NCI-H2081 treated with DMSO at 0.1 percent for 48 hours (cell line): ENCODE results near the gene NOG.

Experiments
- DNase-seq: peaks from one replicate; lab custom pipeline; 2025; lab: John Stamatoyannopoulos, UW

NOG gene

DNA sequence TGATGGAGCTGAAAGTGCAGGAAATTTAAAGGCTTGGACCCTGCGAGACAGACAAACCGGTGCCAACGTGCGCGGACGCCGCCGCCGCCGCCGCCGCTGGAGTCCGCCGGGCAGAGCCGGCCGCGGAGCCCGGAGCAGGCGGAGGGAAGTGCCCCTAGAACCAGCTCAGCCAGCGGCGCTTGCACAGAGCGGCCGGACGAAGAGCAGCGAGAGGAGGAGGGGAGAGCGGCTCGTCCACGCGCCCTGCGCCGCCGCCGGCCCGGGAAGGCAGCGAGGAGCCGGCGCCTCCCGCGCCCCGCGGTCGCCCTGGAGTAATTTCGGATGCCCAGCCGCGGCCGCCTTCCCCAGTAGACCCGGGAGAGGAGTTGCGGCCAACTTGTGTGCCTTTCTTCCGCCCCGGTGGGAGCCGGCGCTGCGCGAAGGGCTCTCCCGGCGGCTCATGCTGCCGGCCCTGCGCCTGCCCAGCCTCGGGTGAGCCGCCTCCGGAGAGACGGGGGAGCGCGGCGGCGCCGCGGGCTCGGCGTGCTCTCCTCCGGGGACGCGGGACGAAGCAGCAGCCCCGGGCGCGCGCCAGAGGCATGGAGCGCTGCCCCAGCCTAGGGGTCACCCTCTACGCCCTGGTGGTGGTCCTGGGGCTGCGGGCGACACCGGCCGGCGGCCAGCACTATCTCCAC, at the start of gene NOG:
Gene NOG (plus strand): TSS at position 54 of the 674 bp plus-strand sequence. CDS start 525 bp downstream, at position 579.
- DNase-seq = no peak

DNA sequence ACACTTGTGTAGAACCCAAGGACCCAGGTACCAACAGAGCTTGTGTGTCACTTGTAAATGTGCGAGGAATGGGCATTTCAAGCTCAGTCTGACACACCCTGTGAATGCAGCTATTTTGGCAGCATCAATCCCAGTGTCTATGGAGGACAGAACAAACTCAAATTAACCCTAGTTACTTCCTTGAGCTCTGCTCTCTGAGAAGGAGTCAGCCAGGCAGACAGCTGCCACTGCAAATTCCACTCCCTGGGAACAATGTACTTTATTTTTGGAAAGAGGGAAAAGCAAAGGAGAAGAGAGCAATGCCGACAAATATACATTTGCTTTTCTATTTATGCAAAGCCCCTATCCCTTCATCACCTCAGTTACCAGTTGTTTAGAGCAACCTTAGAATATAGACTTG, 48.4 kb upstream of the NOG start:
- no peak for DNase-seq

DNA sequence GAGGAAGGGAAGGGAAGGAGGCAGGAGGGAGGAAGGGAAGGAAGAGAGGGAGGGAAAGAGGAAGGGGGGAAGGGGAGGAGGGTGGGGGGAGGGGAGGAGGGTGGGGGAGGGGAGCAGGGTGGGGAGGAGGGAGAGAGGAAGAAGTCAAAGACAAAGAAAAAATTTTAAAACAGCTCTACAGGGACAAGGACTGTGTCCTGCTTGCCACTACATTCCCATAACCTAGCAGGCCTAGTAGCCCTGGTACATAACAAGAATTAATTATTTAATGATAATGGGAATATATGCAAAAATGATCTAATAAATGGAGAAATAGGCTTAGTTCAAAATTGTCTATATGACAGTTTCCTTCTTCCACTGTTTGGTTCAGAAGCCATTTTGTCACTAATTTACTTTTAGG, 47.6 kb upstream of the NOG start:
- no peak for DNase-seq

DNA sequence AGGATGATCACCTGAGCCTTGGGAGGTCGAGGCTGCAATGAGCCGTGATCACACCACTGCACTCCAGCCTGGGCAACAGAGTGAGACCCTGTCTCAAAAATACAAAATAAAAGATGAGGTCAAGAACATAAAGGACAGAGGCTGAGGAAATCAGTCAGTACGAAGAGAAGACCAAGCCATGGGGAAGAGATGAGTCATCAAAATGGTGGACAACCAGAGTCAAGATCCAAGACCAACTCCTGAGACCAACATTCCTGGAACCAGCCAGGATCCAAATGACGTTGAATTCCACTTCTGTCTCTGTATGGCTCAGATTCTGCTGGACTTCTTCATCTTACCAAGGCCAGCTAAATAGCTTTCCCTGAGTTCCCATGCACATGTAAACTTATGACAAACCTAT, 44.8 kb upstream of the NOG start:
- DNase-seq = no peak

DNA sequence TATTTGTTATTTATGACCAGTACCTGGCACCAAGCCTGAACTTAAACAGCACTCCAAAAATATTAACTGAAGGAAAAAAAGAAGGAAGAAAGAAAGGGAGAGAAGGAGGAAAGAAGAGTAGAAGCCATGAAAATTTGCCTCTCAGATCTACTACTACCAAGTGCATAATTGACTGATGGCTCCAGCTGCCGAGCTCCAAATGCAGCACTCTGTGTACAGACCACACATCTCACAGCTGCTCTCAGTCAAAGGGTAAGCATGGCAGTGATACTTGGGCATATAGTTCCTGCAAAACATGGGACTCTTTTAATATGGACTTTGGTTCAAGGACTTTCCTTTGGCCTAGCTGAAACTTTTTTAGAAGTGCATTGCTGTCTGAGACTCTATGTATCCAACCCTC, 44.0 kb upstream of the NOG start:
- no peak for DNase-seq

DNA sequence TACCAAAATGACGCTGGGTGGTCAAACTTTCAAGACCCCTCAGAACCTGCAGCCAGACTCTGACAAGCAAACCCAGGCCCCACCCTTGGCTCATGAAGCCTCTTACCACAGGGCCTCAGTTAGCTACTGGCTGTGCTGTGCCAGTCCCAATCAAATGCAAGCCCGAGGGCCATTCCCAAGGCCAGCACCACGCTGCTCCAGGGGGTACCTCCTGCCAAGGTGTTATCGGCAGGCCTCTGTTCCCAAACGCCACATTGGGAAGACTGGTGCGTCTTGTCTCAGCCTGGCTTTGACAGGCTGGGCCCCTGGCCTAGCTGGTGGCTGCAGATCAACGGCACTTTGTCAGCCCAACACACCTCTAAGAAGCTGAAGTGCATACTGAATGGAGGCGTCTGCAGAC, 35.8 kb upstream of the NOG start:
- DNase-seq = no peak

DNA sequence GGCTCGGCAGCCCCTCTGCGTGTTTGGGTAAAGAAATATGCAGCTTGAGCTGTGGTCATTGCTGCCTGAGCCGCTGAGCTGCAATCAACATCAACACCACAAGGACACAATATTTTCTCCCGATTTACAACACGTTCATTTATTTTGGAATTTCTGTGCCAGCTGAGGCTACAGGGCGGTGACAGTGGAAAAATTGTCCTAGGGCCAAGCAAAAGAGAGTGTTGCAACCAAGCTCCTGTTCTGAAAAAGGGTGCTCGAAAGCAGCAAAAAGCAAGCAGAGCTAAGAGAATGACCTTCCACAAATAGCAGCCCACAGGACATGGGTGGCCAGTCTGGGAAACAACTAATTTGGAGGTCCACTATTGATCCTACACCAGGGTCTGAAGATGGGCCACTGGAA, 35.4 kb upstream of the NOG start:
- no peak for DNase-seq

DNA sequence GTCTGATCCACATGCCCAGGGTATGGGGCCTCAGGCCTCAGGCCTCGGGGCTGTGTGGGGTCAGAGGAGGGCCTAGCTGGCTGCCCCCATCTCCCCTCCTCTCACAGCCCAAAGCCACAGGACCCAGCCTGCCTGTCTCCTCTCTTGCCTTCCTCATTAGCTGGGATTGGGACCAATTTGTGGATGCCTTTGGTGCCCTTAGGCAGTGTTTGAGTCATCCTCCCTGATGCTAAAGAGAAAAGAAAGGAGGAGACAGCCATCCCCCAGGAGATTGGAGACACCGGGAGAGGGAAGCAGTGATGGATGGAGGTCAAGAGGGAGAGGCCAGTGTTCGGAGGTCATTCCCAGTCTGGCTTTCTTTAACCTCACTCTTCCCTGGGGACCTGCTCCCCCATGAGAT, 23.3 kb upstream of the NOG start:
- no peak for DNase-seq

DNA sequence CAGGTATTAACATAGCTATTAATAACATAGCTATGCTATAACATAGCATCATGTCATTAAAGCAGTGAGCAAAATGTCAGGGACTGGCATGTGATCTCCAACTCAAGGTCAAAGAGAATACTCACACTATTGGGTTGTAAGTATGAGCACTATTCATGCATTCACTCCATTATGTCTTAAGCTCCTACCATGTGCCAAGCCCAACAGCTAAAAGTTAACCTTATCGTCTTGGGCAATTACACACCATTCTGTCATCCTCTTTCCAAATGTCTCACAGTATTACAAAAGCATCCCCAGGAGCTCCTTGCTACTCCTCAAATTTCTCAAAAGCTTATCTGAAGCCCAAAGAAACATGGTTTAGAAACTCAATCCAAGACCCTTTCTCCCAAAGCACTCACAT, 22.0 kb upstream of the NOG start:
- no peak for DNase-seq

DNA sequence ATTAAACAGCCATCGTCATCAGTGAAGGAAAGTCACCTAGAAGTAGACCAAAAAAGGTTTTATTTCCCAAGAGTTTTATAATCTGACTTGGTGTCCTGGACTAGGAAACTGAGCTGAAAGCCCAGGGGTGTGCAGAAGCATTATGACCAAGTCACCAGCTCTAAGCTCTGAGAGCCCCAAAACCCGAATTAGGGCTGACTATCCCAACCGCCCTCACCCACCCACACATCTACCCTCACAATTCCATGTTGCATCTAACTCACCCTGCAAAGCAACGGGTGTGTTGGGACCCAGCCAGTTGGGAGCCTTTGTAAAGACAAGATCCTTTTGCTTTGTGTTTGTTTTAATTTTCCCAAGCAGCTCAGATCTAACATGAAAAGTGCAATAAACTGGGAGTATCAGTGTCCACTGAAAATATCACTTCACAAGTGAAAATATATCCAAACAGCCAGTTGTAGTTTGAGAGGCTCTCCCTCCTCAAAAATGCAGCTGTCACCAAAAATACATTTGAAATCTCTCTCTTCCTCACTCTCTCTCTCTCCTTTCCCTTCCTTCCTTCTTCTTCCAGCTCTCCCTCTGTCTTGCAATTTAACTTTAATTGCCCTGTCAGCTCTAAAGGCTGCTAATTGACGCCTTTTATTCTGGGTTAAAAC, 16.2 kb upstream of the NOG start:
- no peak for DNase-seq

DNA sequence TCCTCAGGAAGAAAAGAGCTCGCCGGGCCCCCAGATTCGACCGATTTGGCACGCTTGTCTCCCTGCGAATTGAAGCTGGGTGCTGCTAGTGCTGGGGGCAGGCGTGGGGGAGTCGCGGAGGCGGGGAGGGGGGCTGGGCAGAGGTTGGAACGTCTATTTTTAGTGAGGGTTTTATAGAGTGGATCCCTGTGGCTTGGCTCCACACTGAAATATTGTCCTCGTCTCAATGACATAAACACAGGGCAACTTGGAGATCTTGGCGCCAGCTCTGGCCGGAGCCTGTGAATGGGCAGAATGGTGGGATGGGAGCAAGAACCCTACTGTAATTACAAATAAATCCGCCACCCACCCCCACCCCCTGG, 15.7 kb upstream of the NOG start:
- no peak for DNase-seq

DNA sequence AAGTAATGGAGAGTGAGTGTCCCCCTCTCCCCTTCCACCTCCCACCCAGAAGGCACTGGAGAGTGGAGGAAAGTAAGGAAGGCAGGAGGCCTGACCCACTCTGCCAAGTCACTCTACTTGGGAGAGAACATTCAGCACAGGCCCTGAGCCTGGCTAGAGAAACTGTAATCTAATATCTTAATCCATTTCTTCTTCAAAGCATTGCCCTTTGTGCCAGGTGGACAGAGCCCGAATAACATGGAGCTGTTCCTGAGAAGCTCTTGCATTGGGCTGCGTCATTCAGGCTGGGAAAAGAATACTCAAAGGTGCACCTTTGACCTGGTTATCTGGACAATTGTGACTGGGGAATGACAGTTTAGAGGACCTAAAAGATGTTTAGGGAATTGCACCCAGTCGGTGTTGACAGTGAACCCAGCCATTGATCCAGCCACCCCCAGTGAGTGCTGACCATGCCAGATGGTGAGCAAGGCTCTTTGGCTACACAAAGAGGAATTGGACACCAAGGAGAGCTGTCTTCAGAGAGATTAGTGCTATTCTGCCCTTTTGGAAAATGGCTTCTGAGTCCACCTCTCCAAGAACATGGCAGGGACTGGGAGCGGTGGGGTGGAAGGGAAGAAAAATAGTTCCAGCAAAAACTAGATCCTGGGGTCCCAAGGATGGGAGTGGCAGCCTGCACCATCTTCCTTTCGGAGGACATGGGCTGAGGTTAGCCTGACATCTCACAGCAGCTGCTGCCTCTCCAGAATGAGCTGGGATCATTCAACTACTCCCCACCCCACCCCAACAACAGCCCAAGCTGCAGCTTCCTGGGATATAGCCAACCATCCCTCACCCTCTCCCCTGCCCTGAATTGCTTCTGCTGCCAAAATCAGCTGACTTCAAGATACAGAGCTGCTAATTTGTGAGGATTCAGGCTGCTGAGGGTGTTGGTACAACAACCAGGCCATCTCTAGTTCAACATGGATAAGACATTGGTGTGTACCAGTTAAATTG, 11.6 kb upstream of the NOG start:
- no peak for DNase-seq

DNA sequence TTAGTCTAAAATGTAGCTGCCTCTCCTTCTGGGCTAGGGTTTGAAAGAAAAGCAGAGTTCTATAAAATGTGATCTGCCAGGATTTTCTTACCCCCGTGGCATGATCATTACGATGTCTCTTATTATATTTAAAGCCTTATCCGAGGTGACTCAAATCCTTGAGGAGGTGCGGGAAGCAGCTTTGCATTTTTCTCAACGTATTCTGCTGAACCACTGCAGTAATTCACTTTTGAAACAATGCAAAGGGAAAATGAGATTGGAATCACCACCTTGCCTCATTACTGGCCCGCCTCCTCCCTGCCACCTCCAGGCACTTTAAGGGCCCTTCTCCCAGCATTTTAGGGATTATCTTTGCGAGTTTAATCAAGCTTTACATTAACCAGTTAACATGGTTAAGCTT, 9.7 kb upstream of the NOG start:
- no peak for DNase-seq

DNA sequence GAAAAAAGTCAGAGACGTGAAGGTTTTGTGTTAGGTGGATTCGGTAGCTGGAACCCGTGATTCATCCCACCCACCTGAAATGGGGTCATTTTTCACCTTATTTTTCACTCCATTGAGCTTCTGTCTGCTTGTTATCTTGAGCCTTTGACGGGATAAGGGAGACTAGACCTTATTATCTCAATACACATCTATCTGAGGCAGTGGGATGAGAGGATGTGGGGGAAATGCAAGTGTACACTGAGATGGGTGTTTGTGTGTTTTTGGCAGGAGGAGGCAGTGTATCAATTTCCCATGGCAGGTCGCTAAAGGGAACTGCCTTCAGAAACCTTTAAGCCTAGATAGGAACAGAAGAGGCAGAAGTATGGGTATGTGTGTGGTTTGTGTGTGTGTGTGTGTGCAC, 6.2 kb upstream of the NOG start:
- no peak for DNase-seq

DNA sequence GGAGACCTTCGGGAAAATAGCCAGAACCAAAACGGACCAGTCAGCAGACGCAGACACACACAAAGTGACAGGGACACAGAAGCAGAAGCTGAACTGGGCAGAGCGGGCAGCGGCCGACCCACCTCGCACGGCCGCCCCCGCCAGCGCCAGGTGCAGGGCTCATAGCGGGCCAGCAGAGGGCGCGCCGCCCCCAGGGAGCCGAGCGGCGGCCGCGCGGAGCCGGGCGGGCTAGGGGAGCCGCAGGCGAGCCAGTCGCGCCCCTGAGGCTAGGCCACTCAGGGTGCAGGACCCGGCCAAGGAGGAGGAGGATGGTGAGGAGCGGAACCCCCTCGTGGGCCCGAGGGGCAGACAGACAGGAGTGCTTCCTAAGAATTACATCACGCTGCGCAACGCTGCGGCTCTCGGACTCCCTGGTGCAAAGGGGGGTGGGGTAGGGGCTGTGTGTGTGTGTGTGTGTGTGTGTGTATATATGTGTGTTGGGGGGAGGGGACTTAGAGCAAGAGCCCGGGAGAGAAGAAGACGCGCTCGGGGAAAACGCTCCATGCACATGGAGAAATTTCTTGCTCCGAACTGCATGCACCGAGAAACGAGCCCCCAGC, 913 bp upstream of the NOG start:
- no peak for DNase-seq

DNA sequence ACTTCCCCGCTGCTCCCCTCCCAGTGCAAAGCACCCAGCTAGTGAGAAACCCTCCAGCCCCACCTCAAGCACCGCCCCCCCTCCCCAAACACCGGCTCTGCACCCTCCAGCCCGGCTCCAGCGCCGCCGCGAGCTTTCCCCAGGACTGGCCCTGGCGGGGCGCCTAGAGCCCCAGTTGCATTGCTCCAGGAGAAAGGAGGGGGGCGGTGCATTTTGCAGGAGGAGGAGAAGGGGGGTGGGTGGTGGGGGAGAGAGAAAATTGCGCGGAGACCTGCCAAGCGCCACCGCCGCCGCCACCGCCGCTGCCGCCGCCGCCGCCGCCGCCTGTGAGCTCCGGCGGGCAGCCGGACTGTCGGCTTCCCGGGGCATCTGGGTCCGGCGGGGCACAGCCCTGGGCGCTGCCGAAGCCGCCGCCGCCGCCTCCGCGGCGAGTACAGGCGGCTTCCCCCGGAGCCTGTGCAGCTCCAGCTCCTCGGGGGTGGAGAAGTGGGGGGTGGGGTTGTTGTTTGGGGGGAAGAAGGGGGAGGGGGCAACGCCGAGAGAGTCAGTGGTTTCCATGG, 333 bp upstream of the NOG start:
- no peak for DNase-seq

DNA sequence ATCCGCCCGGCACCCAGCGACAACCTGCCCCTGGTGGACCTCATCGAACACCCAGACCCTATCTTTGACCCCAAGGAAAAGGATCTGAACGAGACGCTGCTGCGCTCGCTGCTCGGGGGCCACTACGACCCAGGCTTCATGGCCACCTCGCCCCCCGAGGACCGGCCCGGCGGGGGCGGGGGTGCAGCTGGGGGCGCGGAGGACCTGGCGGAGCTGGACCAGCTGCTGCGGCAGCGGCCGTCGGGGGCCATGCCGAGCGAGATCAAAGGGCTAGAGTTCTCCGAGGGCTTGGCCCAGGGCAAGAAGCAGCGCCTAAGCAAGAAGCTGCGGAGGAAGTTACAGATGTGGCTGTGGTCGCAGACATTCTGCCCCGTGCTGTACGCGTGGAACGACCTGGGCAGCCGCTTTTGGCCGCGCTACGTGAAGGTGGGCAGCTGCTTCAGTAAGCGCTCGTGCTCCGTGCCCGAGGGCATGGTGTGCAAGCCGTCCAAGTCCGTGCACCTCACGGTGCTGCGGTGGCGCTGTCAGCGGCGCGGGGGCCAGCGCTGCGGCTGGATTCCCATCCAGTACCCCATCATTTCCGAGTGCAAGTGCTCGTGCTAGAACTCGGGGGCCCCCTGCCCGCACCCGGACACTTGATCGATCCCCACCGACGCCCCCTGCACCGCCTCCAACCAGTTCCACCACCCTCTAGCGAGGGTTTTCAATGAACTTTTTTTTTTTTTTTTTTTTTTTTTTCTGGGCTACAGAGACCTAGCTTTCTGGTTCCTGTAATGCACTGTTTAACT, 1.0 kb downstream of the NOG start:
- no peak for DNase-seq

DNA sequence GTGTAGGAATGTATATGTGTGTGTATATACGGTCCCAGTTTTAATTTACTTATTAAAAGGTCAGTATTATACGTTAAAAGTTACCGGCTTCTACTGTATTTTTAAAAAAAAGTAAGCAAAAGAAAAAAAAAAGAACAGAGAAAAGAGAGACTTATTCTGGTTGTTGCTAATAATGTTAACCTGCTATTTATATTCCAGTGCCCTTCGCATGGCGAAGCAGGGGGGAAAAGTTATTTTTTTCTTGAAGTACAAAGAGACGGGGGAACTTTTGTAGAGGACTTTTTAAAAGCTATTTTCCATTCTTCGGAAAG, 1.6 kb downstream of the NOG start:
- DNase-seq = no peak

DNA sequence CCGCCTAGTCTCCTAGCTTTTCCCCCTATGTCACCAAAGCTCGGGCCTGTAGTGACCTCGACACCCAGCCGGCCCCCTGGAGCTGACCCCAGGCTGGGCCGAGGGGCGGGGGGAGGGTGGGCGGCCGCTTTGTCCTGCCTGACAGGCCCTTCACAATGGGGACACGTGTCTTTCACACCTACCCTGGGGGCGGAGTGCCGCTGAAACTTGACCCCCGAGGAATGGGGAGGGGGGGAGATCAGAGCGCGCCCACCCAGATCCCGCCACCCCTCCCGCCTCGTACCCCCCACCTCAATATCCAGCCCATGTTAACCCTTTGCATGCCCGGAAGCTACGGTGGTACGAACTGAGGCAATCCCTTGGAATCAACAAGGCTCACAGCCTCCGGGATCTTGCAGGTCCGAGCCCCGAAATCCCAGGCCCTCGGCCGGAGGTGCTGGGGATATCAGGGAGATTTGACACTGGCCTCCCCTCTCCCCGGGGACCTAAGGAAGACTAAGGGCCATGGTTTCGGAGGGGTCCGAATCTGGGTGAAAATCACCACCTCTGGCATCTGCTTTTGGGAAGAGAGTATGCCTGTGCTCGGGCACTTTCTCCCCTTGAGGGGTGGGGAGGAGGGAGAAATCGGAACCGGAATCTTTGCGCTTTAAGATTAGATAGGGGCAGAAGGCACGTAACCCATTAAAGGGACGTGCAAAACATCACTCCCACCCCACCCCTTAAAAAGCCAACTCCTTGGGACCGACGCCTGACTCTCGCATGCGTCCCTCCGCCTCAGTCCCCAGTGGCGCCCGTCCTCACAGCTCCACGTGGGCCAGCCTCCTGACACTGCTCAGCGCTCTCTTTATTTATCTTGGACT, 2.6 kb downstream of the NOG start:
- DNase-seq = no peak

DNA sequence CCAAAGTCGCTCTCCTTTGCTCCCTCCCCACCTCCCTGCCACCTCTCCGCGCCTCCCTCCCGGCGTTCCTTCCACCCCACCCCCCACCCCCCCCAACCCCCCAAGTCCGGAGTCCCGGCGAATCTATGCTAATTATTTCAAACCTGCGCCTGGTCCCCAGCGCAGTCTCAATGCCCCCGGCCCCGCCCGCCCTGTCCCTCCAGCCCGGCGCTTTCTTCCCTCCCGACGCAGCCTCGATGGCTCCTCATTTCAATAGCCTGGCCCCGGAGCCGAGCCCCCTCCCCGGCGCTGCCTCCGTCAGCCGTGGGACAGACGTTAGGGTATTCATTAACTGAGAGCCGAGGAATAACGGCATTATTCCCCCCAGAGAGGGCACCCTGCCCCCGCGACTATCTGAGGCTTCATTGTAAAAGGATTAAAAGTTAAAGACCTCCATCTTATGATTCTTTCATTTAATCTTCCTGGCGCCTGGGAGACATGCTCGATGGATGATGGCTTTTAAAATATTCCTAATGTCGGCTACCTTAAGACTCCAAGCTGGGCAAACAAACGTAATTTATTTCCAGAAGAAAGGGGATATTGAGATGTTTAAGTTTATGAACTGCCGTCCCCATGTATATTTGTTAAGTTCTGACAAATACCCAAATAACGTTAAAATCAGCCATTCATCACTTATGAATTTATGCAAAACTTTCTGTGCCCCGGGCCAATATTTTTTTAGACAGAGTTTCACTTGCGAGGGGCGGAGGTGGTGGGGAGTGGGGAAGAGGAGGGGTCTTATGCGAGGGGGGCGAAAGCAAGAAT, 3.4 kb downstream of the NOG start:
- no peak for DNase-seq
